GM18909 (cell line): Measurements from ENCODE around the gene CYYR1.

Source experiments
- ATAC-seq: cut with Tn5 transposase; IDR thresholded peaks from one replicate; pipeline ENCODE4 v1.9.1; 2021; ENCODE audit warnings: mild to moderate bottlenecking; ENCODE audit not compliant: unreplicated experiment, poor library complexity

CYYR1 gene

DNA sequence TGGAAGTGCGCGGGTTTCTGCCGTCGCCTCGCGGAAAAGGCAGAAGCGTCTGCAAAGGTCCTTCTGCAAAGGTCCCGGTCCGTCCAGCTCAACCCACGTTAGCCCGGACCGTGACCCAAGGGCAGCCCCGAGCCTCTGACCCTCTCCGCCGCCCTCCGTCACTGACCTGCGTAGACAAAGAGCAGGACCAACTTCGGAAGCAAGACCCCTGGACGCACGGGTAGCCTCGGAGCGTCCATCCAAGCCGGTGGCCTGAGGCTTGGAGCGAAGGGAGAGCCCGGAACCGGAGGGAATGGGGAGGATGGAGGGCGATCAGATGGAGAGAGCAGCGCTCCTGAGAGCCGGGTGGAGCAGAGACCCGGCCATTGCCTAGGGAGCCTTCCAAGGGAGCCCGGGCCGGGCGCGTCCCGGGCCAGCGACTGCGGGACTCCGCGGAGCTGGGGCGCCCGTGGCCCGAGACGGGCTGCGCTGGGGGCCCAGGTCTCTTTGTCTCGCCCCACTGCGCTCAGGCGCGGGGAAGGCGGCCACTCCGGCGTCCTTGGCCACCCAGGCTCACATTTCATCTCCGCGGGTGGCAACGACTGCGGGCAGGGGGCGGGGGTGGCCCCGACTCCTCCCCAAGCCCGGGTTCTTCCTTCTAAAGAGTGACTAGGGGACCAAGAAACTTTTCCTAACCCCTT is at the start of gene CYYR1:
Gene CYYR1 (minus strand): TSS at position 585 of the 680 bp plus-strand sequence. CDS start 346 bp downstream, at position 239.
- no peak for ATAC-seq

DNA sequence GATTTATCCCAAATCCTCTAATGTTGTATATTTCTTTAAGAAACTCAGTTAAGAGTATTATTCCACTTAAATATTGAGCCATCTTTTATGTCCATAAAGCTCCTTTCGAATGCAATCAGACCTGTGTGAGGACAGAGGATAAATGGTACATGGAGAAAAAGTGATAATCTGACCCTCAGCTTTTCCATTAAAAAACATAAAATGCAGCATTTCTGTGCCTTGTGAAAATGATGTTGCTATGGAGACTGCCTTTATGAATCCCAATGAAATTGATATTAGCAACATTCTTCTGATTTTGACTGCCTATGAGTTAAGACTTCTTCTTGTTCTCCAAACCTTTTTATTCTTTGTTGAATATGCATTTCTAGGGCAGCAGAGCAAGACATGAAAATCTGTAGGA is 44.1 kb upstream of the CYYR1 start:
- ATAC-seq: no peak

DNA sequence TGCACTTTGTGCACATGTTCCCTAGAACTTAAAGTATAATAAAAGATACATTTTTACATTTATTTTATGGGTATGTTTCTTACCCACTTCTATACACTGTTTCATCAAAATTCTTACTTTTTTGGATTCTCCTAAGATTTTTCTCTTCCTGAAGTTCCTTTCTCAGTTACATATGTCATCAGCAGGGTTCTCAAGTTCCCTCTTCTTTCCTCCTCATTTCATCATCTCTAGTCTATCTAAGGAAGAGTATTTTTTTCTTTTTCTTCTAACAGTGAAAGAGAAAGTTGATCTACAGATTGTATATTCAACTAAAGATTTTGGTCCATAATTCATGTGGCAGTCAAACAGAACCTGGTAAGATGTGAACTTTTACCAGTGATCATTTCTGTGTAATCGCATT is 41.2 kb upstream of the CYYR1 start:
- no peak for ATAC-seq

DNA sequence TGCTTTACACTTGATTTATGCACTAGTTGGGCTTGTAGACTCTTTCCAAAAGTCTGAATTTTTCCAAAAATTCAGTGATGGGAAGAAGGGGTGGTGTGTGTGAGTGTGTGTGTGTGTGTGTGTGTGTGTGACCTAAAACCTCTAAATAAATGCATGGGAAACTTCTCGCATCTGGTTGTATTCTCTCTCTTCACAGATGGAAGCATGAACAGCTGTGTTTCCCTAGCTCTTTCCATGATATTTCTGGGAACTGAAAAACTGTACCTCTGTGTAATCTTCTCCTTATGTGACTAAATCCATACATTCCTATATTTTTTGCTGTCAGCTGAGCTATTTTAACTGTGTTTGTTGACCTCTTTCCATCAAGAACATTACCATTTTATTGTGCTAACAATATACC is 26.2 kb upstream of the CYYR1 start:
- no peak for ATAC-seq

DNA sequence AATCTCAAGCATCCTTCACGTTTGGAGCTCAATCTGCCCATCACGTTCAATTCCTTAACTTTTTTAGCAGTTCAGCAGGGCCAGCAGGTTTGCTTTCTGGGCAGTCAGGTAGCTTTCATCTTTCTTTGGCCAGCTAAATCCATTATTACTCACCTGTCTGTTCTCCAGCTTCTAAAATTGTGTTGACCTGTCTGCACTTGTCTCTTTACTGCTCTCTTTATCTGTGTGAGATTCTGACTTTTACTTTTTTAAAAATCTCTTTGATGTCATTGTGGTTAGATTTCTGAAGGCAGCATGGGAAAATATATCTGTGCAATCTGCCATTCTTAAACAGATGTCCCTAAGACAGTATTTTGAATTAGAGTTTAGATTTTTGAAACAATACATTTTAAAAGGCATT is 24.9 kb upstream of the CYYR1 start:
- ATAC-seq: no peak

DNA sequence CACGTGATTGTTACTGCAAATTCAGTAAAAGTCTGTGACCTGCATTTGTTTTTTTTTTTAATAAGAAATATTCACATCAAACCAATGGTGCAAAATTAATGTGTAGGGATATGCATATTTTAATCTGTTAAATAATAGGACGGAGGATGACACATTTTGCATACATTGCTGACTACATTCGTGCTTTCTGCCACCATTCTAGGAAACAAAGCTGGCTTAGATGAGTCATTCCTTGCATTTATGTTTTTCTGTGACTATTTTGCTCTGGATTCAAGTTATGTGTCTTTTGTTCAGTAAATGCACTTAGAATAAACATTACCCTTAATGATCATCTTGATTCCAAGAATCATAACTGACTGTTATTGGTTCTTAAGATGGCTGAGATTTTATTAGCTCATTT is 23.9 kb upstream of the CYYR1 start:
- no peak for ATAC-seq

DNA sequence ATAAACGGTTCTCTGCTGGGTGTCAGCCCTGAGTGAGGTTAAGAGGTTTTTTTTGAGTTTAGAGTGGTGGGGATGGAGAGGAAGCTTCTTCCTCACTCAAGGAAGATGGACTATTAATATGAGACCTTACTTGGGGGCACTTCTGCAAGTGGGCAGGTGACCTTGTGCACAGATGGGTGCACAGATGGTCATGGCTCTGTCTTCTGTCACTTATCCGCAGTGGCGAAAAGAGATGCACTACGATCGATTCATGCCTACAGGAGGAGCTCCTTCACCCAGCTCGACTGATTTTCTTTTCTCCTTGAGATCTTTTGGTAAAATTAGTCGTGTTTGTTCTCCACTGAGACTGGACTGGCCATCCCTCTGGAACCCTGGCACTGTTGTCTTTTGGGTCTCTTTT is 22.9 kb upstream of the CYYR1 start:
- ATAC-seq: no peak

DNA sequence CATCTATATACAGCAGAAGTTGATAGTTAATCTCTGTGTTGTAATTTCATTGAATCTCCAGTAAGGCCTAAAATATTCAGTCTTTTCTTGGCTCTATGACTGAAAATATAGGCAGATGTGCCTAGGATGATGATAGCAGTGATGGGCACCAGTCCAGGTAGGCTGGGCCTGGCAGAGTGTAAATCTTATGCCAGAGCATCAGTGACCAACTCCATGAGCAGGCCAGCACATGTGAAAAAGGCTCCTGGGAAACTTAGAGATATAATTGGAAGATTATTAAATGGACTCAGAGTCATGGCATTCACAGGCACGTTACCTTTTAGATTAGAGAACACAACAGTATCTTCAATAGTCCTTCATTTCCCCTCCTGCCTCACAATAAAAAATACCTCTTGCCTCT is 20.7 kb upstream of the CYYR1 start:
- no peak for ATAC-seq

DNA sequence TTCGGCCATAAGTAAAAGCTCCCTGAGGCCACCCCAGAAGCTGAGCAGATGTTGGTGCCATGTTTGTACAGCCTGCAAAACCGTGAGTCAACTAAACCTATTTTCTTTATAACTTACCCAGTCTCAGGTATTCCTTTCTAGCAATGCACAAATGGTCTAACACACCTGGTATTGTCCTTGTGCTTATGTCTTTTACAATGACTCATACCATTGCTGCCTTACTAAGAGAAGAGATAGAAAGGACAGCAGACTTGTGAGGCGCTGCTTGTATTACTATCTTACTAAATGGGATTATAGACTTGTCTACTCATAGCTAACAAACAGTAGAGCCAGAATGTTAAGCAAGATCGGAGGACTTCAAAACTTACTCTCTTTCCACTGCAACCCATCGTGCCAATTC is 18.5 kb upstream of the CYYR1 start:
- no peak for ATAC-seq

DNA sequence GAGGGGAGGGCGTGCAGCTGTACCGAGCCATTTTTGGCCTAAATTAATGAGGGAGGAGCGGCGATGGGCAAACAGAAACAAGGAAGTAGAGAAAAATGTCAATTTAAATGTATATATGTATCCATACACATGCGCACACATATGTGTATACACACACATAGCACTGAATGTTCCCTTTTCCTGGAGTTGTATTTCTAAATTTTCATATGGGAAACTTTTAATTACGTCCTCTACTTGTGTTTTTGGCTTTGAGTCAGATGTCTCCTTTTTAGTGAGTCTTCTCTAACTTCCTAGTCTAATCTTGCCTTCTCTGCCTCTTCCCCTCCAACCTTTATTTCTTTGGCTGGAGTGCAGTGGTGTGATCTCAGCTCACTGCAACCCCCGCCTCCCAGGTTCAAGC is 15.4 kb upstream of the CYYR1 start:
- no peak for ATAC-seq

DNA sequence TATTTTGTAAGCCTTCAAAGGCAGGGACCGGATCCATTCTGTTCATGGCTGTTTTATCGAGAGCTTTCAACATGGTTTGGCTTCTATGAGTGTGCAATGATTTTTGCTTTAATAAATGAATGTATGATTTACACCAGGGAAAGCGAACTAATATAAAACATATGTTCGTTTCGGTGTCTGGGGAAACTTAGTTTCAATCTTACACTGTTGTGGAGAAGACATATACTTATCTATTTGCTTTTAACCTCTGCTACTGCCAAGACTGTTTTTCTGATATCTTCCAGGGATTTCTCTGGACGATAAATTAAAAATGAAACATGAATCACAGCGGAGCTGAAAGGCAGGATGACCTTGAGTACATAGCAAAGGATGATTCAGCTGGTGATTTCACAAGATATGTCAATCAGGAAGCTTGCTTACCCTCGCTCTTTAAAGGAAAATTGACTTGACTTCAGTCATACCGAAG is 14.7 kb upstream of the CYYR1 start:
- ATAC-seq: no peak

DNA sequence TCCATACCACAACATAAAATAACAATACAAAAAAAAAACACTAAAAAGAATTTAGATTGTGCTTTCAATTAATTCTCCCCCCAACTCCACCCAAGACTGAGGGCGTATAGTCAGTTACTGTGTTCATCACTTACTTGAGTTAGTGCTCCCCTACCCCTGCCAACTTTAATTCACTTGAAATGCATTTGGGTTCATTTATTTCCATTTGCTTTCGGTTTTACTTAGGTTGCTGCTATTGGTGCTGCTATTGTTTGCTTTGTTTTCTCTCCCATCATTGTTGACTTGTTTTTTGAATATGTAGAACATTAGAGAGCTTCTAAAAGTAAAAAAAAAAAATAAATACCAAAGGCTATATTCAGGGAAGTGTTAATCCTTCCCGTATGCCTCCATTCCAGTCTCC is 10.7 kb upstream of the CYYR1 start:
- no peak for ATAC-seq

DNA sequence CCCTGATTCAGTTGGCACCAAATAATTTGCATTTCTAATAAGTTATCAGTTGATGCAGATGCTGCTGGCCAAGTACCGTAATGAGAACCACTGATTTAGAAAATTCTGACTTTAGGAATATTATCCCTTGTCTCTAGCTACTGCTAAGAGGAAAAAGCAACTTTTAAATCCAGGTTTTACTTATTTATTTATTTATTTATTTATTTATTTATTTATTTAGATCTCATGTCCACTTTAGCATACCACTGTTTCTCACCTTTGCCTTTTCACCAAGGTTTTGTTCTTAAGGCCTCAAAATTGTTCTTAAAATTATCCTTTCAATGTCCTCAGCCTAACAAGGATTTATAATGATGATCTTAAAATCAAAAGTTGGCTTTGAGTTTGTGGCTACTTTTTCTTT is 8.7 kb upstream of the CYYR1 start:
- no peak for ATAC-seq

DNA sequence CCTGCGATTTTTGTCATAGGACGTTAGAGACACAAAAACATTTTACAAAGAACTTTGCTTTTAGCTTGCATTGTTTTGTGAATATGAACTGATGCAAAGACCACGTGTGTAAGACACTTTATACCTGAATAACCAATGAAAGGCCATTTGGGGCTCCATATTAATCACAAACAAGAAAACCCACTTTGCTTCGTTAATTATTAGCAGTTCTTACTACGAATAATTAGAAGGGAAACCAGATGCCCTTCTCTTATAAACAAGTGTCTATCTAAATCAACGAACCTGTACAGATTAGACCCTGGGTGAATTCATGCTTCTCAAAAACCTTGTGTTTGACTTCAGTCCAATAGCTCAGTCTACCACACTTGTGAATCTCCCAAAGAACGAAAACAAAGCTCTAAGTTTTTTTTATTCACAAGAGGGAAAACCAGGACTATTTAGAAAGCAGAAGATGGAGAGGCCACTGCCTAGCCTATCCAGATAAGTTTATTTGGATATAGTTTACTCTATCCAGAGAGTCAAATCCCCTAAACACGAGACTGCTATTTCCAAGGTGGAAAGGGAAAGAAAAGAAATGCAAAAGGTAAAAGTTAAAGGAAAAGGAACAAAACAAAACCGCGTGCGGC is 897 bp downstream of the CYYR1 start:
- no peak for ATAC-seq

DNA sequence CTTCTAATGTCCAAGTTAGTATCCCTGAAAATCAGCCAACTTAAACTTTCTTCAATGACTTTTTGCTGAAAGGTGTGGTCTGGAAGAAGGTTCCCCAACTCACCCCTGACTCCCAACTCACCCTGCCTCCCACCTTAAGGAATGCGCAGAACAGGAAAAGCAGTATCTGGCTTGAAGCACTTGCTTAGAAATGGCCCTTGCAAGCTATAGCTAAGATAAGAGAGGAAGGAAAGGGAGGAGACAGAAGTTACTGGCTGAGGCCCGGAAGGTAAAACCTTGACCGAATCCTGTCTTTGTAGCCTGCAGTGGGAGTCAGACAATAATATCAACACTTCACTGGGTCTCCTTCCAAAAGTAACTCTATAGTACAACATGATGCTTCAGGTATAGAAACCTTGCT is 2.9 kb downstream of the CYYR1 start:
- ATAC-seq: no peak

DNA sequence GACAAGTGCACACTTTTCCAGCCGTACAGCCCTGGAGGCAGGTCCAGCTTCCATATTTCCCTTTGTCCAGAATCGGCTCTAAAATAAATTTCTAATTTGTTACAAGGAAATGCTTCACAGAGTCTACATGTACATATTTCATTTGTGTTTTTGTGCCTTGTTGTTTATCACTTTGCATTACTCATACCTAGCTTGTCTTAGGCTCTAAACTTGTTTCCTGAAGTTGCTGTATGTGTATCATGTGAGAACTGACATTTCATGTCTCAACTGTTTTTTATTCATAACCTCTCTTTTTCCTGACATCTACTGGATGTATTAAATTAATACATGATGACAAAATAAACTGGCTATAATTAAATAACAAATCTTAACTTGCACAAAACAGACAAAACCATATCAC is 7.5 kb downstream of the CYYR1 start:
- no peak for ATAC-seq

DNA sequence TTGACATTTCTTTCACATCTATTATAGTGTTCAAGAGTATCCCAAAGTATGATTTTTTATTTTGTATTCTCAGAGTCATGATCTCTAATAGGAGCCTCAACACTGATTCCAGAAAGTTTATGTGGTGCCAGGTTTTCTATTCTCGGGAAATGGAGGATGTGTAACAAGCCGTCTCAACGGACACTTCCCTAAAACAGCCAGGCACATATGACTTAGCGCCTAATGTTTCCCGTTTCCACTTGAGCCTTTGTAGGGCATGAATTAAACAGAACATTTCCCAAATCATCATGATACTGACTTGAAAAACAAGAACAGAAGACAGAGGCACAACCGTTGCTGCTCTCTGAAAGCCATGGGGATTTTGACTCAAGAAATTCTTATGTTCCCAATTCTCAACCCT is 8.0 kb downstream of the CYYR1 start:
- ATAC-seq: no peak

DNA sequence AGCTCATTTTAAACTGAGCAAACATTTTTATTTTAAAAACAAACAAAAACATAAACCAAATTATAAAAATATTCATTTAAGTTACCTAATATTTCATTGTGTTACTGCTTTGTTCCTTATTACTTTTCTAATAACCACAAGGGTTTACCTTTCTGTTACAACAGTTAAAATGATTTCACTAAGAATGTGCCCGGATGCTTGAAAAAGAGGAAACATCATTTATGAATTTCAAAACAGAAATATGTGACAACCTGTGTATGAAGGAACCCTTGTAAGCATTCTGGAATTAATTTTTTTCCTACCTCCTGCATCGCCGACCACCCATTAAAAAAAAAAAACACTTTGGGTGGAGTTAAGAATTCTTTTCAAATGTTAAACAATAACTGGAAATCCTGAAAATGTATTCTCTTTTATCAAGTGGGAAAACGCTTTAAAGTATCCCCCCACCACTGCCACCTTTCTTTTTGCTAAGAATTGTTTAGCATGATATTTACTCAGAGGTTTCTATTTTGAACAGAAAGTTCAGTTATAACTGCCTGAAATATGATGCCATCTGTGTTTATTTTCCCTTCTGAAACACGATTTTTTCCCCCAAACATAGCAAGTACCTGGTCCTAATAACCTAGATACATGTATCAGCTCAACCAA is 9.1 kb downstream of the CYYR1 start:
- ATAC-seq: no peak

DNA sequence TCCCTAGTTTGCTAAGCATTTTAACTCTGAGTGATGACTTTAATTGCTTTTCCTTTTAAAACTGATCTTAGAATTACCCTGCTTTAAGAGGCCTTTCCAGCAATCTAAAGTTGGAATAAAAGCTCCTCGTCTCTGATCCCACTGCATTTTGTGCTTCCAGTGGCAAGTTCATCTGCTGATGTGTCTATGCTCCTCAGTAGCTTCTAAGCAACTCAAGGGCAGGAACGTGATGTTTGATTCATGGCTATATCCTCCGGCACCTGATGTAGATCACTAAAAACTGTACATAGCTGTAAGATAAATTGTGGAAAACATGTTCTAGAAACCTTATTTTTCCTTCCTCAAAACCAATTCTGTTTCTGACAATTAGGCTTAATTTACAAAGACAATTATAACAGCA is 12.5 kb downstream of the CYYR1 start:
- ATAC-seq: no peak

DNA sequence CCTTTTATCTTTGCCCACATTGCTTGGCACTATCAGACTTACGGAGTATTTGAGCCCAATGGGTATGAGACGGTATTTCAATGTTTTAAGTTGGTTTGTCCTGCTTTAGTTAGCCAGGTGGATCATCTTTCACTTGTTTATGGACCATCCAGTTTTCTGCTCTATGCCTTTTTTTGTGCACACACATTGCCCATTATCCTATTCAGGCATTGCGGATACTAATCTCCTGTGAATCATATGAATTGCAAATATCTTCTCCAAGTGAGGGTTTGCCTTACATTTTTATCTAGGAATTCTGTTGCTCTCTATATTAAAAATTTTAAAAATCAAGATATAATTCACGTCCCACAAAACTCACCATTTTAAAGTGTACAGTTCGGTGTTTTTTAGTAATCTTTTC is 14.0 kb downstream of the CYYR1 start:
- ATAC-seq: no peak

DNA sequence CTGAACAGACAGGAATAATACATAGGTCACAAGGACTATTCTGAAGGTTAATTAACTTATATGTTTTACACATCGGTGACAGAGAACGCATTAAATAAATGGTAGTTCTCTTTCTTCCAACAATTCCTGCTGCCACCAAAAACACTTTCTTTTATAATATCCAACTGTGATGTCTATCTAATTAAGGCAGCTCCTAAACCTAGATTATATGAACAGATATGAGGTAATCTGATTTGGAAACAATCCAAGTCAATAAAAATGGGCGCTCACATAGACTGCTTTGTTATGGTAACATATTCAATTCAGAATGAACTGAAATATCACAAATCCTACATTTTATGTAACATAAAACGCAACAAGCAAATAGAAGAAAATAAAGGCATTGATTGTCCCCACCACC is 16.0 kb downstream of the CYYR1 start:
- ATAC-seq: no peak
